K562 (cell line): ENCODE data around the gene TRPC3.

Experiments used
- GABPB1 ChIP-seq: sonication (generic); formaldehyde crosslinking; IDR thresholded peaks from 2 replicates; pipeline ENCODE4 v1.8.0; 2022; ENCODE audit warnings: mild to moderate bottlenecking, missing genetic modification reagents
- JUND ChIP-seq, 2 experiments: IDR thresholded peaks; 2 replicates in 1 of 2; 3 replicates in 1 of 2; pipeline ENCODE4 v1.6.1; 2011; ENCODE audit warnings: borderline replicate concordance in 2 of 2, low read depth in 2 of 2, low read length in 2 of 2, improper control_type of control experiment in 1 of 2, missing biosample characterization in 1 of 2, missing genetic modification characterization in 1 of 2, missing genetic modification reagents in 1 of 2
- LEF1 ChIP-seq: fragments of 450-650 bp; IDR thresholded peaks from 2 replicates; pipeline ENCODE4 v1.6.1; 2016; ENCODE audit warnings: mild to moderate bottlenecking
- POLR2A ChIP-seq: fragments of 450-650 bp; conservative IDR thresholded peaks from 2 replicates; pipeline ENCODE4 v1.6.1; 2016
- RB1 ChIP-seq: fragments of 450-650 bp; IDR thresholded peaks from 2 replicates; pipeline ENCODE4 v1.6.1; 2017; ENCODE audit warnings: low read depth, mild to moderate bottlenecking
- RFX5 ChIP-seq: IDR thresholded peaks from 2 replicates; pipeline ENCODE4 v1.6.1; 2011; ENCODE audit warnings: low read depth, mild to moderate bottlenecking, improper control_type of control experiment, low read length
- SMAD1 ChIP-seq: fragments of 150-350 bp; IDR thresholded peaks from 2 replicates; pipeline ENCODE4 v1.6.1; 2014; ENCODE audit warnings: low read length, low read depth; ENCODE audit not compliant: partially characterized antibody
- SMARCA4 ChIP-seq: fragments of 450-650 bp; IDR thresholded peaks from 2 replicates; pipeline ENCODE4 v1.6.1; 2016
- SP2 ChIP-seq: IDR thresholded peaks from 2 replicates; pipeline ENCODE4 v1.6.1; 2011; ENCODE audit warnings: mild to moderate bottlenecking, low read depth, low read length, moderate library complexity; ENCODE audit not compliant: poor library complexity, severe bottlenecking; ENCODE audit errors: extremely low read depth
- TEAD4 ChIP-seq, 2 experiments: sonication (generic) in 1 of 2; formaldehyde crosslinking in 1 of 2; IDR thresholded peaks; 2 replicates each; pipeline versions ENCODE4 v1.6.1 to v1.8.0; 2012 to 2022; ENCODE audit warnings: borderline replicate concordance in 1 of 2, inconsistent platforms in 1 of 2, low read length in 1 of 2, mild to moderate bottlenecking in 1 of 2, missing genetic modification reagents in 1 of 2
- ZNF384 ChIP-seq: IDR thresholded peaks from 2 replicates; pipeline ENCODE4 v1.6.1; 2012; ENCODE audit warnings: low read depth, low read length, improper control_type of control experiment
- TF ChIP-seq, protein P1 (sequence below), 3 experiments: IDR thresholded peaks in 2 of 3; conservative IDR thresholded peaks in 1 of 3; 2 replicates each; pipeline ENCODE4 v1.5.1; 2011 to 2012; ENCODE audit warnings: low read length in 3 of 3, mild to moderate bottlenecking in 3 of 3, control low read depth in 2 of 3, improper control_type of control experiment in 1 of 3, inconsistent platforms in 1 of 3, low read depth in 1 of 3, mixed read lengths in 1 of 3, moderate library complexity in 1 of 3; ENCODE audit not compliant: insufficient read depth in 2 of 3
- TF ChIP-seq, protein P2 (sequence below): sonication (generic); formaldehyde crosslinking; IDR thresholded peaks from 2 replicates; pipeline ENCODE4 v1.5.0; 2020; ENCODE audit warnings: missing genetic modification reagents
- TF ChIP-seq, protein P3 (sequence below): sonication (generic); formaldehyde crosslinking; IDR thresholded peaks from 2 replicates; pipeline ENCODE4 v1.8.0; 2022; ENCODE audit warnings: mild to moderate bottlenecking, low read depth, missing genetic modification reagents

DNA sequence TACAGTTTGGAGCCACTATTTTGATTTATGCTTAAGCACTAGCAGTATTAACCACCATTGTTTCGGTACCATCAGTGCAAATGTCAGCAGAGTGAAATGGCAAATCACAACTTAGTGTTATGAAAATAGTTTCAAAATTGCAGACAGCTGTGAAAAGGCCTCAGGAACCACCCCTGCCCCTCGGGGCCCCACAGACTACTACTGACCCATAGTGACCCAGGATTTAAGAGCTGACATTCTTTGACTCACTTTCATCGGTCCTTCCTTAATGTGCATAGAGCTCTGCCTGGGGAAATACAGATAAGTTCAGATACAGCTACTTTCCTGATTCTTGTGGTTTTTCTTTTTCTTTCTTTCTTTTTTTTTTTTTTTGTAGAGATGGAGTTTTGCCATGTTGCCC lies 78.3 kb downstream of the TRPC3 start:
- TF ChIP-seq RB1 = no peak
- TF ChIP-seq JUND (IDR thresholded peaks at IDR 0.05; ENCODE audit: borderline replicate concordance, low read depth, low read length) = no peak
- TF ChIP-seq JUND (tag; IDR thresholded peaks at IDR 0.05; ENCODE audit: borderline replicate concordance, low read depth, low read length) = no peak
- no peak for TF ChIP-seq GABPB1
- TF ChIP-seq SMARCA4 = peak; percentile 39; the same call in 1 of the 2 replicates
- TF ChIP-seq POLR2A = no peak
- no peak for TF ChIP-seq SMAD1
- no peak for TF ChIP-seq ZNF384
- TF ChIP-seq, protein P1, sequence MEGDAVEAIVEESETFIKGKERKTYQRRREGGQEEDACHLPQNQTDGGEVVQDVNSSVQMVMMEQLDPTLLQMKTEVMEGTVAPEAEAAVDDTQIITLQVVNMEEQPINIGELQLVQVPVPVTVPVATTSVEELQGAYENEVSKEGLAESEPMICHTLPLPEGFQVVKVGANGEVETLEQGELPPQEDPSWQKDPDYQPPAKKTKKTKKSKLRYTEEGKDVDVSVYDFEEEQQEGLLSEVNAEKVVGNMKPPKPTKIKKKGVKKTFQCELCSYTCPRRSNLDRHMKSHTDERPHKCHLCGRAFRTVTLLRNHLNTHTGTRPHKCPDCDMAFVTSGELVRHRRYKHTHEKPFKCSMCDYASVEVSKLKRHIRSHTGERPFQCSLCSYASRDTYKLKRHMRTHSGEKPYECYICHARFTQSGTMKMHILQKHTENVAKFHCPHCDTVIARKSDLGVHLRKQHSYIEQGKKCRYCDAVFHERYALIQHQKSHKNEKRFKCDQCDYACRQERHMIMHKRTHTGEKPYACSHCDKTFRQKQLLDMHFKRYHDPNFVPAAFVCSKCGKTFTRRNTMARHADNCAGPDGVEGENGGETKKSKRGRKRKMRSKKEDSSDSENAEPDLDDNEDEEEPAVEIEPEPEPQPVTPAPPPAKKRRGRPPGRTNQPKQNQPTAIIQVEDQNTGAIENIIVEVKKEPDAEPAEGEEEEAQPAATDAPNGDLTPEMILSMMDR (IDR thresholded peaks at IDR 0.05 in 2 of 3, conservative IDR thresholded peaks at IDR 0.05 in 1 of 3; ENCODE audit: insufficient read depth in 2 of 3, low read depth in 1 of 3, low read length in 3 of 3) = no peak
- no peak for TF ChIP-seq LEF1
- TF ChIP-seq, protein P2, sequence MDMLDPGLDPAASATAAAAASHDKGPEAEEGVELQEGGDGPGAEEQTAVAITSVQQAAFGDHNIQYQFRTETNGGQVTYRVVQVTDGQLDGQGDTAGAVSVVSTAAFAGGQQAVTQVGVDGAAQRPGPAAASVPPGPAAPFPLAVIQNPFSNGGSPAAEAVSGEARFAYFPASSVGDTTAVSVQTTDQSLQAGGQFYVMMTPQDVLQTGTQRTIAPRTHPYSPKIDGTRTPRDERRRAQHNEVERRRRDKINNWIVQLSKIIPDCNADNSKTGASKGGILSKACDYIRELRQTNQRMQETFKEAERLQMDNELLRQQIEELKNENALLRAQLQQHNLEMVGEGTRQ = no peak
- TF ChIP-seq, protein P3, sequence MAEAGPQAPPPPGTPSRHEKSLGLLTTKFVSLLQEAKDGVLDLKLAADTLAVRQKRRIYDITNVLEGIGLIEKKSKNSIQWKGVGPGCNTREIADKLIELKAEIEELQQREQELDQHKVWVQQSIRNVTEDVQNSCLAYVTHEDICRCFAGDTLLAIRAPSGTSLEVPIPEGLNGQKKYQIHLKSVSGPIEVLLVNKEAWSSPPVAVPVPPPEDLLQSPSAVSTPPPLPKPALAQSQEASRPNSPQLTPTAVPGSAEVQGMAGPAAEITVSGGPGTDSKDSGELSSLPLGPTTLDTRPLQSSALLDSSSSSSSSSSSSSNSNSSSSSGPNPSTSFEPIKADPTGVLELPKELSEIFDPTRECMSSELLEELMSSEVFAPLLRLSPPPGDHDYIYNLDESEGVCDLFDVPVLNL = no peak
- TF ChIP-seq SP2 = no peak
- TF ChIP-seq TEAD4 (IDR thresholded peaks at IDR 0.05; ENCODE audit: low read length) = peak; percentile 42; the same call in 1 of the 2 replicates
- TF ChIP-seq TEAD4 (CRISPR knock-in tag; IDR thresholded peaks at IDR 0.05; ENCODE audit: borderline replicate concordance) = no peak
- no peak for TF ChIP-seq RFX5
